GM12864 (cell line): ENCODE results near the gene RNF145.
"Not testable (repeated sequence)": the region's sequence is repeated elsewhere in the genome, so short reads cannot be mapped to it uniquely, and the experiment has no call there.

Experiments
- DNase-seq: peaks from one replicate; pipeline ENCODE4 v3.0.0-alpha.2; 2011; ENCODE audit warnings: low read depth
- H3K4me3 ChIP-seq: 2 replicates; pipeline ENCODE4 v1.5.1; 2011; ENCODE audit warnings: mild to moderate bottlenecking, low read depth, low read length, control low read depth
- TF ChIP-seq, protein P1 (sequence below): IDR thresholded peaks from 2 replicates; pipeline ENCODE4 v1.5.1; 2011; ENCODE audit warnings: low read depth, mild to moderate bottlenecking, moderate library complexity, low read length, control low read depth, inconsistent platforms; ENCODE audit errors: missing control alignments

The RNF145 gene

DNA sequence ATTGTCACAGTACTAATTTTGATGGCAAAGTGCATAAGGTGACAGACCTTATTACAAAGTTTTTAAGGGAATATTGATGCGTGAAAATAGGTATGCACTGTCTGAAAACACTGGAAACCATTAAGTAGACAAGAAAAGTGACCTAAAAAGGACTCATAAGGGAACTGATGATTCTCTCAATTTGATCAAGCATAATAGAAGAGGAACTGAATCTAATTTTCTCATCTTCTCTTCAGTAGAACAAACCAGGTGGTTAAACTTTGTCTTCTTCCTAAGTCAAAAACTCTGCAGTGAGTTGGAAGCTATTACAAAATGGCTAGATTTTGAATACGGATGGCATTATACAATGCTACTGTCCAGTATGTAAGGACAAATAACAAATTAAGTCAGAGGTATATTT lies 53.4 kb downstream of the RNF145 start:
- no peak overlapping the region for H3K4me3 ChIP-seq
- DNase-seq, result no peak
- TF ChIP-seq, protein P1, sequence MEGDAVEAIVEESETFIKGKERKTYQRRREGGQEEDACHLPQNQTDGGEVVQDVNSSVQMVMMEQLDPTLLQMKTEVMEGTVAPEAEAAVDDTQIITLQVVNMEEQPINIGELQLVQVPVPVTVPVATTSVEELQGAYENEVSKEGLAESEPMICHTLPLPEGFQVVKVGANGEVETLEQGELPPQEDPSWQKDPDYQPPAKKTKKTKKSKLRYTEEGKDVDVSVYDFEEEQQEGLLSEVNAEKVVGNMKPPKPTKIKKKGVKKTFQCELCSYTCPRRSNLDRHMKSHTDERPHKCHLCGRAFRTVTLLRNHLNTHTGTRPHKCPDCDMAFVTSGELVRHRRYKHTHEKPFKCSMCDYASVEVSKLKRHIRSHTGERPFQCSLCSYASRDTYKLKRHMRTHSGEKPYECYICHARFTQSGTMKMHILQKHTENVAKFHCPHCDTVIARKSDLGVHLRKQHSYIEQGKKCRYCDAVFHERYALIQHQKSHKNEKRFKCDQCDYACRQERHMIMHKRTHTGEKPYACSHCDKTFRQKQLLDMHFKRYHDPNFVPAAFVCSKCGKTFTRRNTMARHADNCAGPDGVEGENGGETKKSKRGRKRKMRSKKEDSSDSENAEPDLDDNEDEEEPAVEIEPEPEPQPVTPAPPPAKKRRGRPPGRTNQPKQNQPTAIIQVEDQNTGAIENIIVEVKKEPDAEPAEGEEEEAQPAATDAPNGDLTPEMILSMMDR, result no peak

DNA sequence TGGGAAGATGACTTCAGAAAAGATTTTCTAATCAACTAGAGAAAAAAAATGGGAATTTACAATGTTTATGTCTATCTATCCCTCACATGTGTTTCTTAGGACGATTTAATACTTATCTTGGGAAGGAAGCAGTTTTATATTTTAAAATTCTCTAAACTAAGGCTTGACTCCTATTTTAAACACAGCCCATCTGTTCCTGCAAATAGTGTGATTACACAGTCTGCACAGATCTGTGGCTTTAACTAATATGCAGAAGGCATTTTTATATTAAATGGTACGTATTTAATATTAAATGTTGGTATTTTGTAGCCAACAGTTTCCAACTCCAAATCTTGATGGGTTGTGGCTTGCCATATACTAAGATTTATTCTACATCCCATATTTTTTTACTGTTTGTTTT lies 56.5 kb downstream of the RNF145 start:
- no peak for DNase-seq
- H3K4me3 ChIP-seq, result no peak overlapping the region
- TF ChIP-seq, protein P1, result no peak

DNA sequence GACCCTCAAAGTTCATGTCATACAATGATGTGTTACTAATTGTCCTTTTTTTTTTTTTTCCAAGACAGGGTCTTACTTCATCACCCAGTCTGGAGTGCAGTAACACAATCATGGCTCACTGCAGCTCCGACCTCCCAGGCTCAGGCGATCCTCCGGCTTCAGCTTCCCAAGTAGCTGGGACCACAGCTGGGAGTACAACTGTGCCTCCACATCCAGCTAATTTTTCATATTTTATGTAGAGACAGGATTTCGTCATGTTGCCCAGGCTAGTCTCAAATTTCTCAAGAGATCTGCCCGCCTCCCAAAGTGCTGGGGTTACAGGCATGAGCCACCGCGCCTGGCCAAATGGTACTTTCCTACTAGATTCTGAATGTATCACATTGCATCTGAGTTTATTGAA lies 60.3 kb downstream of the RNF145 start:
- TF ChIP-seq, protein P1, result no peak
- DNase-seq, result no peak
- H3K4me3 ChIP-seq, result no peak overlapping the region

DNA sequence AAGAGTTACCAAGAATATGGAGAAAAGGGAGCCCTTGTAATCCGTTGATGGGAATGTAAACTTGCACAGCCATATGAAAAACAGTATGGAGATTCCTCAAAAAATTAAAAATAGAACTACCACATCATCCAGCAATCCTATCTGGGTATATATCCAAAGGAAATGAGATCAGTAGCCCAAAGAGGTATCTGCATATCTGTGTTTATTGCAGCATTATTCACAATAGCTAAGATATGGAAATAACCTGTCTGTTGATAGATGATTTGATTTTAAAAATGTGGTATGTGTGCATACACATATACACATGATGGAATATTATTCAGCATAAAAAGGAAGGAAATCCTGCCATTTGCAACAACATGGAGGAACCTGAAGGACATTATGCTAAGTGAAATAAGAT lies 61.4 kb downstream of the RNF145 start:
- TF ChIP-seq, protein P1, result no peak
- DNase-seq, result no peak
- no peak overlapping the region for H3K4me3 ChIP-seq

DNA sequence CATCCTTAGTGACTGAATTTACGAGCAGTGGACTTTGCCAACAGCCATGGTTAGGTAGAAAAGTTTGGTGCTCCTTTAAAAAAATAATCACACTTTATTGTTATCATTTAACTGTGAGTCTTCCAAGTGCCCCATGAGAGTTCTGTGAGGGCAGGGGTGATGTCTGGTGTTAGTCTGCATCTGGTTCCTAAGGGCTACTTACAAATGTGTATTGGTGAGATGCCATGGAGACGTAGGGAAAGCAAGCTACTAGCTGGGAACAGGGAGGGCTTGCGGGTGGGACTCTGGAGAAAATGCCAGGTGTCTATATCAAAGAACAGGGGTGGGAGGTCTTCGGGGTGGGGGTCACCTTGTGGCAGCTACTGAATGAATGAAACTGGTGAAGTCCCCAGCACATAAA lies 62.5 kb downstream of the RNF145 start:
- no peak overlapping the region for H3K4me3 ChIP-seq
- TF ChIP-seq, protein P1, result no peak
- DNase-seq, result no peak

DNA sequence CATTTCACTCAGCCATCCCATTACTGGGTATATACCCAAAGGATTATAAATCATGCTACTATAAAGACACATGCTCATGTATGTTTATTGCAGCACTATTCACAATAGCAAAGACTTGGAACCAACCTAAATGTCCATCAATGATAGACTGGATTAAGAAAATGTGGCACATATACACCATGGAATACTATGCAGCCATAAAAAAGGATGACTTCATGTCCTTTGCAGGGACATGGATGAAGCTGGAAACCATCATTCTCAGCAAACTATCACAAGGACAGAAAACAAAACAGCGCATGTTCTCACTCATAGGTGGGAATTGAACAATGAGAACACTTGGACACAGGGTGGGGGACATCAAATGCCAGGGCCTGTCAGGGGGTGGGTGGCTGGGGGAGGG lies 64.2 kb downstream of the RNF145 start:
- DNase-seq, H3K4me3 ChIP-seq: not testable (repeated sequence)

DNA sequence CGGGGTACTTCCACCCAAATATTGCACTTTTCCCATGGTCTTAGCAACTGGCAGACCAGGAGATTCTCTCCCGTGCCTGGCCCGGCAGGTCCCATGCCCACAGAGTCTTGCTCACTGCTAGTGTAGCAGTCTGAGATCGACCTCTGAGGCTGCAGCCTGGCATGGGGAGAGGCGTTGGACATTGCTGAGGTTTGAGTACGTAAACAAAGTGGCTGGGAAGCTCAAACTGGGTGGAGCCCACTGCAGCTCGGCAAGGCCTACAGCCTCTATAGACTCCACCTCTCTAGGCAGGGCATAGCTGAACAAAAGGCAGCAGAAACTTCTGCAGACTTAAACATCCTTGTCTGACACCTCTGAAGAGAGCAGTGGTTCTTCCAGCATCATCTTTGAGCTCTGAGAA lies 69.6 kb downstream of the RNF145 start:
- no peak overlapping the region for H3K4me3 ChIP-seq
- no peak for DNase-seq
- TF ChIP-seq, protein P1, result no peak

DNA sequence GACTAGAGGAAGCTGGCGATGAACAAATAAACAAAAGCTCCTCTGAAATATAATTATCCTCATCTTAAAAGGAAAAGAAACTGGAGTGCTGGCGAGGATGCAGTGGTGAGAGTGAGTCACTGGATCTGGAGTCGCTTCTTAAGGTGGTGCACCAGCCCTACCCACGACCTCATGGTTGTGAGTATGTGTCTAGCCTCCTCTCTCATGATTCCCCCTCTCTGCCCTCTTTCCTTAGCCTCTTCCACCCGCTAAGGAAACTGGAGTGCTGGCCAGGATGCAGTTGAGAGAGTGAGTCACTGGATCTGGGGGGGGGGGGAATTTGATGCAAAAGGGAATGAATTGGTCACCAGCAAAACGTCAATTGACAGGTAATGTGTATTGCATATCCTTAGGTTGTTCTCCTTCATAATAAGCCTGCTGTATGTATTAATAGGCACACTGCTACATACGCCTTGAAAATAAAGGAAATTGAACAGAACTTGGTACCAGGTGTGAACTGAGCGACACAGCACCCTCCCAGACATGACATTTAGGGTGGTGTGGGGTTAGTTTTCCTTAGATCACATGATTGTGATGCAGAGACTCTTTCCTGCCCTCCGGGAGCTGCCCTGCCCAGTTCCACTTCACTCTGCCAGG lies 73.3 kb downstream of the RNF145 start:
- no peak for DNase-seq
- no peak overlapping the region for H3K4me3 ChIP-seq
- TF ChIP-seq, protein P1, result no peak
